Kidney epithelial cell (primary cell): ENCODE results near the gene C1orf174. TPM values are rescaled to one million over a fixed set of nuclear protein-coding genes. Genes with fewer than 3 reads are reported as not detected.

Experiments used
- DNase-seq: peaks from one replicate; pipeline ENCODE4 v3.0.0-alpha.2; 2010; ENCODE audit warnings: low read depth
- H3K27me3 ChIP-seq: 2 replicates; pipeline ENCODE4 v1.6.0; 2011; ENCODE audit warnings: low read length; ENCODE audit not compliant: control insufficient read depth, insufficient read depth
- H3K36me3 ChIP-seq: 2 replicates; pipeline ENCODE4 v1.5.1; 2011; ENCODE audit warnings: low read length; ENCODE audit not compliant: control insufficient read depth, insufficient read depth
- H3K4me3 ChIP-seq: 2 replicates; pipeline ENCODE4 v1.5.1; 2011; ENCODE audit warnings: low read depth, mild to moderate bottlenecking, control low read depth, low read length
- CTCF ChIP-seq: IDR thresholded peaks from 2 replicates; pipeline ENCODE4 v1.5.1; 2011; ENCODE audit warnings: mild to moderate bottlenecking, moderate library complexity, low read length, control low read depth, inconsistent platforms; ENCODE audit not compliant: insufficient read depth, poor library complexity, severe bottlenecking
- total RNA-seq: library from RNA; depleted of rRNA; stranded (reverse); fragments of >200 nt; gene quantifications from 2 replicates; pipeline ENCODE4 v1.2.3, GENCODE V29; 2015

Gene C1orf174
- total RNA-seq, 1 donor from 2014 or later = 33.3 TPM

DNA sequence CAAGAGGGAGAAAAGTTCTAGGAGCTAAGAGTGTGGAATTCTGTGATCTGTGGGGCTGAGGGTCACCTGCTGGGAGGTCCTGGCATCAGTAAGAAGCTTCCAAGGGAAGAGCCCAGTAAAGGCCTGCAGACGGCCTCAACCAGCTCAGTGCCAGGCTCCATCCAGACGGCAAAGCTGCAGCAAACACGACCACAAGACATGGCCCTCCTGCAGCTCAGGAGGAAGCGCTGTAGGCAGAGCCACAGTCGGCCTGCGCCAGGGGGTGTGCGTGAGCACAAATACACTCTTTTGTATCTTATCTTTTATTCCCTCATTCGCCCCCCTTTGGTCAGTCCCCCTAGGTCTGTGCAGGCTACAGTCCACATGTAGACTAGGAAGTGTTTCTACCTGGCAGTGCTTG is 13.4 kb downstream of the C1orf174 start:
- no peak for TF ChIP-seq CTCF
- peaks cover 1% of the 10 kb centered on the region for H3K36me3 ChIP-seq
- DNase-seq = no peak

GRCh38 chr1:3886106-3886670 is 13.9 kb downstream of the C1orf174 start:
- TF ChIP-seq CTCF = no peak
- DNase-seq = no peak
- no peaks in the 10 kb centered on the region for H3K36me3 ChIP-seq

More for the DNA sequence above, 13.4 kb downstream of the C1orf174 start:
- Histone ChIP-seq H3K27me3 (no peaks in the 10 kb centered on the region), H3K4me3 (no peak overlapping the region)

GRCh38 chr1:3885611-3886010 is 14.5 kb downstream of the C1orf174 start:
- no peaks in the 10 kb centered on the region for H3K36me3 ChIP-seq
- no peak overlapping the region for H3K4me3 ChIP-seq
- no peak for DNase-seq
- no peak for TF ChIP-seq CTCF
- H3K27me3 ChIP-seq = no peaks in the 10 kb centered on the region

More at GRCh38 chr1:3886106-3886670, 13.9 kb downstream of the C1orf174 start:
- H3K4me3 ChIP-seq = no peak overlapping the region
- no peaks in the 10 kb centered on the region for H3K27me3 ChIP-seq

DNA sequence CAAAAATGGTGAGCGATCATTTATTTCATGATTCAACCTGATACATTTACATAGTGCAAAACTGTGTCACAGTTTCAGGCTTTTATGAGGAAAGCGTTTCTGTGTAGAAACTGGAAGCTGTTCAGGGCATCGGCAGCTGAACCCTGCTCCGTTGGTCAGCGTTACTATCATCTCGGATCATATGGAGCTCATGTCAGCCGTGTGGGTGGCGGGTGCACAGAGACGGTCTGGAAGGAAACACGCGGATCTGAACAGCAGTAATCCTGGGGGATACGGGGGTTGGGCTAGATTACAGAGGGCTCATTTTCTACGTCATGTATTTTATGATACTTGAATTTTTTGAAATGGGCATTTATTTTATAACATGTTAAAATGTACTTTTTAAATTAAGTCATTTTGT is 15.1 kb downstream of the C1orf174 start:
- H3K27me3 ChIP-seq = no peaks in the 10 kb centered on the region
- no peak for TF ChIP-seq CTCF
- no peaks in the 10 kb centered on the region for H3K36me3 ChIP-seq
- DNase-seq = no peak
- H3K4me3 ChIP-seq = no peak overlapping the region

DNA sequence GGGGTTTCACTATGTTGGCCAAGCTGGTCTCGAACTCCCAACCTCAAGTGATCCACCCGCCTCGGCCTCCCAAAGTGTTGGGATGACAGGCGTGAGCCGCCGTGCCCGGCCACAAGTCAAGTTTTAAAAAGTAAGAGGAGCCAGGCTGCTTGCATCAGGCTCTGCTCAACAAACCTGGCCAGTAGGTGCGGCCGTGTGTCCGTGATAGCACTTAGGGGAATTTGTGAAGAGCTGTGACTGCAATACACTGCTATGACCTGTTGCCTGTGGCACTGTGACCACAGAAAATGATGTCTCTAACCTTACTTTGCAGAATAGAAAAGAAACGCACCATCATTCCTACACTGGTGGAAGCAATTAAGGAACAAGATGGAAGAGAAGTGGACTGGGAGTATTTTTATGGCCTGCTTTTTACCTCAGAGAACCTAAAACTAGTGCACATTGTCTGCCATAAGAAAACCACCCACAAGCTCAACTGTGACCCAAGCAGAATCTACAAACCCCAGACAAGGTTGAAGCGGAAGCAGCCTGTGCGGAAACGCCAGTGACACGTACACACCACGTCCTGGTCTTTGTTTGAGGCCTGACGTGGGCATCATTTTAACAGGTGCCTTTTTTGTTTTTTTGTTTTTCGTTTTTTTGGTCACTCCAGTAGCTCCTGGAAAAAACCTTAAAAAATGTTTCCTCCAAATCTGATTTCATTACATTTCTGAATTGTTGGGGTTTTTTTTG is 16.7 kb downstream of the C1orf174 start:
- no peaks in the 10 kb centered on the region for H3K36me3 ChIP-seq
- no peak for DNase-seq
- TF ChIP-seq CTCF = no peak
- H3K27me3 ChIP-seq = no peaks in the 10 kb centered on the region
- no peak overlapping the region for H3K4me3 ChIP-seq

GRCh38 chr1:3881193-3881480 is 18.9 kb downstream of the C1orf174 start:
- Histone ChIP-seq H3K27me3 (no peaks in the 10 kb centered on the region), H3K36me3 (no peaks in the 10 kb centered on the region), H3K4me3 (no peak overlapping the region)
- no peak for DNase-seq
- TF ChIP-seq CTCF = no peak
